Measurements from ENCODE around the gene FBXL22. TPM values are rescaled to one million over a fixed set of nuclear protein-coding genes. Genes with fewer than 3 reads are reported as not detected.

The FBXL22 gene
- total and polyA plus RNA-seq, 2 donors from 2014 or later, result 1.2 to 4.7 TPM

- Histone ChIP-seq H3K27me3 (ENCODE audit: control insufficient read depth, insufficient read depth, low read length) (no peaks in the 10 kb centered on the region), H3K4me1 (ENCODE audit: control insufficient read depth in 2 of 3, insufficient read depth in 2 of 3, low read depth in 1 of 3, low read length in 3 of 3) (peaks cover 7 to 35% (median 33%) of the 10 kb centered on the region in 3 donors), H3K4me3 (ENCODE audit: low read length in 3 of 3) (peak overlapping the region; percentile 2 to 21 (median 18)), H3K9ac (ENCODE audit: low read length in 3 of 3) (peak overlapping the region in 2 of 3 donors; percentile 19 to 48), H3K36me3 (ENCODE audit: control insufficient read depth in 2 of 3, insufficient read depth in 3 of 3, low read length in 3 of 3) (peaks cover 9 to 20% (median 19%) of the 10 kb centered on the region in 3 donors), H3K9me3 (ENCODE audit: control insufficient read depth in 2 of 3, insufficient read depth in 1 of 3, low read length in 3 of 3) (no peaks in the 10 kb centered on the region), H3K27ac (ENCODE audit: low read depth in 2 of 2, low read length in 2 of 2) (peak overlapping the region; percentile 61 to 64)
- DNase-seq (peak in 4 of 5 donors; percentile 76 to 95 (median 88)), FAIRE-seq (no peak)
- intact Hi-C loops (cut with DNase I), result no loop called here
- TF ChIP-seq CTCF (IDR thresholded peaks at IDR 0.05; ENCODE audit: borderline replicate concordance, extremely low read depth, insufficient read depth), result peak; percentile 74
Measured at GRCh38 chr15:63610209-63610841, 13.1 kb downstream of the FBXL22 start.

GRCh38 chr15:63611177-63611576 is 14.0 kb downstream of the FBXL22 start:
- DNase-seq (peak in 2 of 5 donors; percentile 30 to 41), FAIRE-seq (no peak)
- no peaks in the 10 kb centered on the region for H3K27me3 ChIP-seq (ENCODE audit: control insufficient read depth, insufficient read depth, low read length)
- peak overlapping the region in 2 of 3 donors; percentile 34 to 48 for H3K9ac ChIP-seq (ENCODE audit: low read length in 3 of 3)
- peaks cover 9 to 23% (median 19%) of the 10 kb centered on the region in 3 donors for H3K36me3 ChIP-seq (ENCODE audit: control insufficient read depth in 2 of 3, insufficient read depth in 3 of 3, low read length in 3 of 3)
- peaks cover 7 to 31% (median 28%) of the 10 kb centered on the region in 3 donors for H3K4me1 ChIP-seq (ENCODE audit: control insufficient read depth in 2 of 3, insufficient read depth in 2 of 3, low read depth in 1 of 3, low read length in 3 of 3)
- peak overlapping the region; percentile 61 to 64 for H3K27ac ChIP-seq (ENCODE audit: low read depth in 2 of 2, low read length in 2 of 2)
- intact Hi-C loops (cut with DNase I), result no loop called here
- TF ChIP-seq CTCF (IDR thresholded peaks at IDR 0.05; ENCODE audit: borderline replicate concordance, extremely low read depth, insufficient read depth), result no peak
- H3K4me3 ChIP-seq (ENCODE audit: low read length in 3 of 3), result no peak overlapping the region
- no peaks in the 10 kb centered on the region for H3K9me3 ChIP-seq (ENCODE audit: control insufficient read depth in 2 of 3, insufficient read depth in 1 of 3, low read length in 3 of 3)

DNA sequence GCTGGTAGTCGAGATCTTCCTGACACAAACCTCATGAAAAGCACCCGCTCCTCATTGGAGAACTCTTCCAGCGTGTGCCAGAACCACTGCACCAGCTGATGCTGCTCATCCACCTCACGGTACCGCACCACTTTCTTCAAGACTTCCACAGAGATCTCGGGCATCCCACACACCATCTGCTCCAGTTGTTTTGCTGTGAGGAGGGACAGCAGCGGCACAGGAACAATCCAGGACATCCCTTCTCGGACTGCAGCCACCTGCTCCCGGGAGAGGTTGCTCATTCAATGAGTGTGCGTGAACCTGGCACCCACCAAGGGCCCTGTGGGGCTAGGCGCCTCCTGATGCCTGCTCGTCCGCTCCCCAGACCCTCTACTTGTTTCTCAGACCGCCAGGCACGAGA is 15.1 kb downstream of the FBXL22 start:
- FAIRE-seq, result no peak
- Histone ChIP-seq H3K4me1 (ENCODE audit: control insufficient read depth in 2 of 3, insufficient read depth in 2 of 3, low read depth in 1 of 3, low read length in 3 of 3) (peaks cover 7 to 35% (median 28%) of the 10 kb centered on the region in 3 donors), H3K36me3 (ENCODE audit: control insufficient read depth in 2 of 3, insufficient read depth in 3 of 3, low read length in 3 of 3) (peaks cover 9 to 23% (median 19%) of the 10 kb centered on the region in 3 donors)

More for the DNA sequence above, 15.1 kb downstream of the FBXL22 start:
- Histone ChIP-seq H3K9me3 (ENCODE audit: control insufficient read depth in 2 of 3, insufficient read depth in 1 of 3, low read length in 3 of 3) (no peaks in the 10 kb centered on the region), H3K27ac (ENCODE audit: low read depth in 2 of 2, low read length in 2 of 2) (peak overlapping the region in 1 of 2 donors; percentile 64), H3K9ac (ENCODE audit: low read length in 3 of 3) (no peak overlapping the region), H3K4me3 (ENCODE audit: low read length in 3 of 3) (no peak overlapping the region), H3K27me3 (ENCODE audit: control insufficient read depth, insufficient read depth, low read length) (no peaks in the 10 kb centered on the region)
- TF ChIP-seq CTCF (IDR thresholded peaks at IDR 0.05; ENCODE audit: borderline replicate concordance, extremely low read depth, insufficient read depth), result no peak
- intact Hi-C loops (cut with DNase I), result no loop called here
- no peak for DNase-seq
